ENCODE data around the gene ADAT1. TPM values are rescaled to one million over a fixed set of nuclear protein-coding genes. Genes with fewer than 3 reads are reported as not detected.

ADAT1 gene
- total and polyA plus RNA-seq, 2 of the 8 experiments (the other 6 are each of a cell fraction or from before 2014, with no cell fraction given): 30.7 to 44.7 TPM

GRCh38 chr16:75660726-75661302 is 37.7 kb upstream of the ADAT1 start (continued):
- TF ChIP-seq, protein P1, sequence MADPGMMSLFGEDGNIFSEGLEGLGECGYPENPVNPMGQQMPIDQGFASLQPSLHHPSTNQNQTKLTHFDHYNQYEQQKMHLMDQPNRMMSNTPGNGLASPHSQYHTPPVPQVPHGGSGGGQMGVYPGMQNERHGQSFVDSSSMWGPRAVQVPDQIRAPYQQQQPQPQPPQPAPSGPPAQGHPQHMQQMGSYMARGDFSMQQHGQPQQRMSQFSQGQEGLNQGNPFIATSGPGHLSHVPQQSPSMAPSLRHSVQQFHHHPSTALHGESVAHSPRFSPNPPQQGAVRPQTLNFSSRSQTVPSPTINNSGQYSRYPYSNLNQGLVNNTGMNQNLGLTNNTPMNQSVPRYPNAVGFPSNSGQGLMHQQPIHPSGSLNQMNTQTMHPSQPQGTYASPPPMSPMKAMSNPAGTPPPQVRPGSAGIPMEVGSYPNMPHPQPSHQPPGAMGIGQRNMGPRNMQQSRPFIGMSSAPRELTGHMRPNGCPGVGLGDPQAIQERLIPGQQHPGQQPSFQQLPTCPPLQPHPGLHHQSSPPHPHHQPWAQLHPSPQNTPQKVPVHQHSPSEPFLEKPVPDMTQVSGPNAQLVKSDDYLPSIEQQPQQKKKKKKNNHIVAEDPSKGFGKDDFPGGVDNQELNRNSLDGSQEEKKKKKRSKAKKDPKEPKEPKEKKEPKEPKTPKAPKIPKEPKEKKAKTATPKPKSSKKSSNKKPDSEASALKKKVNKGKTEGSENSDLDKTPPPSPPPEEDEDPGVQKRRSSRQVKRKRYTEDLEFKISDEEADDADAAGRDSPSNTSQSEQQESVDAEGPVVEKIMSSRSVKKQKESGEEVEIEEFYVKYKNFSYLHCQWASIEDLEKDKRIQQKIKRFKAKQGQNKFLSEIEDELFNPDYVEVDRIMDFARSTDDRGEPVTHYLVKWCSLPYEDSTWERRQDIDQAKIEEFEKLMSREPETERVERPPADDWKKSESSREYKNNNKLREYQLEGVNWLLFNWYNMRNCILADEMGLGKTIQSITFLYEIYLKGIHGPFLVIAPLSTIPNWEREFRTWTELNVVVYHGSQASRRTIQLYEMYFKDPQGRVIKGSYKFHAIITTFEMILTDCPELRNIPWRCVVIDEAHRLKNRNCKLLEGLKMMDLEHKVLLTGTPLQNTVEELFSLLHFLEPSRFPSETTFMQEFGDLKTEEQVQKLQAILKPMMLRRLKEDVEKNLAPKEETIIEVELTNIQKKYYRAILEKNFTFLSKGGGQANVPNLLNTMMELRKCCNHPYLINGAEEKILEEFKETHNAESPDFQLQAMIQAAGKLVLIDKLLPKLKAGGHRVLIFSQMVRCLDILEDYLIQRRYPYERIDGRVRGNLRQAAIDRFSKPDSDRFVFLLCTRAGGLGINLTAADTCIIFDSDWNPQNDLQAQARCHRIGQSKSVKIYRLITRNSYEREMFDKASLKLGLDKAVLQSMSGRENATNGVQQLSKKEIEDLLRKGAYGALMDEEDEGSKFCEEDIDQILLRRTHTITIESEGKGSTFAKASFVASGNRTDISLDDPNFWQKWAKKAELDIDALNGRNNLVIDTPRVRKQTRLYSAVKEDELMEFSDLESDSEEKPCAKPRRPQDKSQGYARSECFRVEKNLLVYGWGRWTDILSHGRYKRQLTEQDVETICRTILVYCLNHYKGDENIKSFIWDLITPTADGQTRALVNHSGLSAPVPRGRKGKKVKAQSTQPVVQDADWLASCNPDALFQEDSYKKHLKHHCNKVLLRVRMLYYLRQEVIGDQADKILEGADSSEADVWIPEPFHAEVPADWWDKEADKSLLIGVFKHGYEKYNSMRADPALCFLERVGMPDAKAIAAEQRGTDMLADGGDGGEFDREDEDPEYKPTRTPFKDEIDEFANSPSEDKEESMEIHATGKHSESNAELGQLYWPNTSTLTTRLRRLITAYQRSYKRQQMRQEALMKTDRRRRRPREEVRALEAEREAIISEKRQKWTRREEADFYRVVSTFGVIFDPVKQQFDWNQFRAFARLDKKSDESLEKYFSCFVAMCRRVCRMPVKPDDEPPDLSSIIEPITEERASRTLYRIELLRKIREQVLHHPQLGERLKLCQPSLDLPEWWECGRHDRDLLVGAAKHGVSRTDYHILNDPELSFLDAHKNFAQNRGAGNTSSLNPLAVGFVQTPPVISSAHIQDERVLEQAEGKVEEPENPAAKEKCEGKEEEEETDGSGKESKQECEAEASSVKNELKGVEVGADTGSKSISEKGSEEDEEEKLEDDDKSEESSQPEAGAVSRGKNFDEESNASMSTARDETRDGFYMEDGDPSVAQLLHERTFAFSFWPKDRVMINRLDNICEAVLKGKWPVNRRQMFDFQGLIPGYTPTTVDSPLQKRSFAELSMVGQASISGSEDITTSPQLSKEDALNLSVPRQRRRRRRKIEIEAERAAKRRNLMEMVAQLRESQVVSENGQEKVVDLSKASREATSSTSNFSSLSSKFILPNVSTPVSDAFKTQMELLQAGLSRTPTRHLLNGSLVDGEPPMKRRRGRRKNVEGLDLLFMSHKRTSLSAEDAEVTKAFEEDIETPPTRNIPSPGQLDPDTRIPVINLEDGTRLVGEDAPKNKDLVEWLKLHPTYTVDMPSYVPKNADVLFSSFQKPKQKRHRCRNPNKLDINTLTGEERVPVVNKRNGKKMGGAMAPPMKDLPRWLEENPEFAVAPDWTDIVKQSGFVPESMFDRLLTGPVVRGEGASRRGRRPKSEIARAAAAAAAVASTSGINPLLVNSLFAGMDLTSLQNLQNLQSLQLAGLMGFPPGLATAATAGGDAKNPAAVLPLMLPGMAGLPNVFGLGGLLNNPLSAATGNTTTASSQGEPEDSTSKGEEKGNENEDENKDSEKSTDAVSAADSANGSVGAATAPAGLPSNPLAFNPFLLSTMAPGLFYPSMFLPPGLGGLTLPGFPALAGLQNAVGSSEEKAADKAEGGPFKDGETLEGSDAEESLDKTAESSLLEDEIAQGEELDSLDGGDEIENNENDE (IDR thresholded peaks at IDR 0.05; ENCODE audit: insufficient replicate concordance, low read length): no peak
- TF ChIP-seq SIRT6 (IDR thresholded peaks at IDR 0.05; ENCODE audit: low read length) (no peak), RAD21 (IDR thresholded peaks at IDR 0.05 in 1 of 2, conservative IDR thresholded peaks at IDR 0.05 in 1 of 2; ENCODE audit: low read depth in 2 of 2, low read length in 2 of 2) (no peak)

All from H1 (cell line).